HUES48 (cell line): ENCODE data around the gene COQ8B.

Experiments used
- H3K27ac ChIP-seq: one replicate; pipeline ENCODE4 v1.7.0; 2013; ENCODE audit warnings: low read depth, low read length, inconsistent platforms
- H3K27me3 ChIP-seq: 2 replicates; pipeline ENCODE4 v1.6.1; 2013; ENCODE audit warnings: mild to moderate bottlenecking, low read length; ENCODE audit not compliant: control insufficient read depth, insufficient read depth
- H3K36me3 ChIP-seq: 2 replicates; pipeline ENCODE4 v1.6.1; 2013; ENCODE audit warnings: low read length; ENCODE audit not compliant: control insufficient read depth, insufficient read depth
- H3K4me1 ChIP-seq: 2 replicates; pipeline ENCODE4 v1.6.1; 2013; ENCODE audit warnings: mild to moderate bottlenecking, low read length; ENCODE audit not compliant: control insufficient read depth, insufficient read depth
- H3K4me3 ChIP-seq: 2 replicates; pipeline ENCODE4 v1.5.1; 2013; ENCODE audit warnings: mild to moderate bottlenecking, low read depth, low read length
- H3K9ac ChIP-seq: 2 replicates; pipeline ENCODE4 v1.6.1; 2013; ENCODE audit warnings: mild to moderate bottlenecking, low read depth, low read length, moderate library complexity
- H3K9me3 ChIP-seq: 2 replicates; pipeline ENCODE4 v1.6.1; 2013; ENCODE audit warnings: low read length; ENCODE audit not compliant: control insufficient read depth, insufficient read depth

The COQ8B gene

GRCh38 chr19:40754611-40755247 lies 38.0 kb upstream of the COQ8B start:
- no peaks in the 10 kb centered on the region for H3K9me3 ChIP-seq
- H3K27me3 ChIP-seq = no peaks in the 10 kb centered on the region
- no peak overlapping the region for H3K27ac ChIP-seq
- H3K4me1 ChIP-seq = peaks cover 7% of the 10 kb centered on the region
- H3K9ac ChIP-seq = no peak overlapping the region
- peak overlapping the region; percentile 23 for H3K4me3 ChIP-seq
- peaks cover 63% of the 10 kb centered on the region for H3K36me3 ChIP-seq

GRCh38 chr19:40752257-40752781 lies 35.6 kb upstream of the COQ8B start:
- Histone ChIP-seq H3K36me3 (peaks cover 43% of the 10 kb centered on the region), H3K27ac (no peak overlapping the region), H3K4me3 (peak overlapping the region; percentile 99), H3K9me3 (no peaks in the 10 kb centered on the region), H3K9ac (peak overlapping the region; percentile 98), H3K4me1 (peaks cover 9% of the 10 kb centered on the region), H3K27me3 (no peaks in the 10 kb centered on the region)

GRCh38 chr19:40750874-40751537 lies 34.3 kb upstream of the COQ8B start, which contains the start of gene SNRPA:
SNRPA (plus strand) TSS chr19:40751203; CDS start chr19:40751409, 206 bp downstream.
- H3K27ac ChIP-seq = peak within 1 kb of the TSS; percentile 100
- peak within 1 kb of the TSS; percentile 99 for H3K4me3 ChIP-seq
- H3K9ac ChIP-seq = peak within 1 kb of the TSS; percentile 98
- peaks cover 9% of the 10 kb centered on the region for H3K4me1 ChIP-seq
- peaks cover 29% of the 10 kb centered on the region for H3K36me3 ChIP-seq
- H3K27me3 ChIP-seq = no peaks in the 10 kb centered on the region
- no peaks in the 10 kb centered on the region for H3K9me3 ChIP-seq

- H3K9ac ChIP-seq = peak within 1 kb of the TSS; percentile 98
- no peaks in the 10 kb centered on the region for H3K9me3 ChIP-seq
- H3K4me3 ChIP-seq = peak within 1 kb of the TSS; percentile 99
- H3K4me1 ChIP-seq = peaks cover 9% of the 10 kb centered on the region
- H3K27me3 ChIP-seq = no peaks in the 10 kb centered on the region
- peak within 1 kb of the TSS; percentile 100 for H3K27ac ChIP-seq
- peaks cover 22% of the 10 kb centered on the region for H3K36me3 ChIP-seq
These were observed 33.6 kb upstream of the COQ8B start, which contains the start of gene ACTMAP for GRCh38 chr19:40750058-40750873. ACTMAP (minus strand) TSS chr19:40750477; CDS start chr19:40749803, 674 bp downstream.

- Histone ChIP-seq H3K36me3 (peaks cover 4% of the 10 kb centered on the region; the same call in 1 of the 2 replicates), H3K27me3 (no peaks in the 10 kb centered on the region), H3K27ac (no peak overlapping the region), H3K9ac (no peak overlapping the region), H3K4me1 (peaks cover 10% of the 10 kb centered on the region), H3K9me3 (no peaks in the 10 kb centered on the region), H3K4me3 (no peak overlapping the region)
These were observed 30.9 kb upstream of the COQ8B start for GRCh38 chr19:40747536-40747935.

GRCh38 chr19:40745402-40745780 lies 28.7 kb upstream of the COQ8B start:
- no peaks in the 10 kb centered on the region for H3K27me3 ChIP-seq
- peaks cover 10% of the 10 kb centered on the region for H3K36me3 ChIP-seq
- peak overlapping the region; percentile 37 for H3K27ac ChIP-seq
- H3K4me3 ChIP-seq = no peak overlapping the region
- H3K9ac ChIP-seq = no peak overlapping the region
- H3K4me1 ChIP-seq = peaks cover 10% of the 10 kb centered on the region
- no peaks in the 10 kb centered on the region for H3K9me3 ChIP-seq

- Histone ChIP-seq H3K27me3 (no peaks in the 10 kb centered on the region), H3K4me3 (no peak overlapping the region), H3K9ac (no peak overlapping the region), H3K36me3 (peaks cover 10% of the 10 kb centered on the region), H3K27ac (peak overlapping the region; percentile 37), H3K9me3 (no peaks in the 10 kb centered on the region), H3K4me1 (peaks cover 7% of the 10 kb centered on the region)
These were observed 28.1 kb upstream of the COQ8B start for GRCh38 chr19:40744554-40745401.

- H3K9me3 ChIP-seq = no peaks in the 10 kb centered on the region
- H3K9ac ChIP-seq = no peak overlapping the region
- no peak overlapping the region for H3K27ac ChIP-seq
- H3K4me3 ChIP-seq = no peak overlapping the region
- H3K27me3 ChIP-seq = no peaks in the 10 kb centered on the region
- H3K4me1 ChIP-seq = 0 out of 2 replicates have a peak, but pooled peaks cover 5% of the 10 kb centered on the region
- peaks cover 11% of the 10 kb centered on the region for H3K36me3 ChIP-seq
These were observed 27.2 kb upstream of the COQ8B start for GRCh38 chr19:40743926-40744325.

GRCh38 chr19:40742886-40743285 lies 26.2 kb upstream of the COQ8B start:
- Histone ChIP-seq H3K4me1 (0 out of 2 replicates have a peak, but pooled peaks cover 5% of the 10 kb centered on the region), H3K27ac (no peak overlapping the region), H3K9ac (no peak overlapping the region), H3K4me3 (no peak overlapping the region), H3K36me3 (peaks cover 13% of the 10 kb centered on the region), H3K27me3 (no peaks in the 10 kb centered on the region), H3K9me3 (no peaks in the 10 kb centered on the region)

- 0 out of 2 replicates have a peak, but pooled peaks cover 5% of the 10 kb centered on the region for H3K4me1 ChIP-seq
- no peak overlapping the region for H3K27ac ChIP-seq
- H3K9me3 ChIP-seq = no peaks in the 10 kb centered on the region
- H3K27me3 ChIP-seq = no peaks in the 10 kb centered on the region
- no peak overlapping the region for H3K4me3 ChIP-seq
- no peak overlapping the region for H3K9ac ChIP-seq
- peaks cover 14% of the 10 kb centered on the region for H3K36me3 ChIP-seq
These were observed 25.8 kb upstream of the COQ8B start for GRCh38 chr19:40742477-40742876.
